ENCODE data around the gene DUSP5.

The DUSP5 gene

DNA sequence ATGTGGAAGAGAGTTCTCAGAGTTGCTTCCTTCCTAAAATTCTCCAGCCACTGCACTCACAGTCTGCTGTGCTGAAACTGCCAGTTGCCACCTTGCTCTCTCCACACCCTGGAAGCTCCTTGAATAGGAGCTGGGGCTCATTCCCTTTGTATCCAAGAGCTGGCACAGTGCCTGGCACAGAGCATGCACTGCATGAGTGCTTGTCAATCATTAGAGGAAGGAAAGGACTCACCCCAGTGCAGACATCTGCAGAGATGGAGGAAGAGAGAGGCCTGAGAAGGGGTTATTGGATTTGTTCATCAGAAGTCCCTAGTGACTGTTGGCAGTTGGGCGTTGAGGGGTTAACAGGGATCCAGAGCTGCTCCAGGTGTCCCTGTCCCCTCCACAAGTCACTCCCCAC is 41.7 kb upstream of the DUSP5 start (continued):
- TF ChIP-seq, protein P1, sequence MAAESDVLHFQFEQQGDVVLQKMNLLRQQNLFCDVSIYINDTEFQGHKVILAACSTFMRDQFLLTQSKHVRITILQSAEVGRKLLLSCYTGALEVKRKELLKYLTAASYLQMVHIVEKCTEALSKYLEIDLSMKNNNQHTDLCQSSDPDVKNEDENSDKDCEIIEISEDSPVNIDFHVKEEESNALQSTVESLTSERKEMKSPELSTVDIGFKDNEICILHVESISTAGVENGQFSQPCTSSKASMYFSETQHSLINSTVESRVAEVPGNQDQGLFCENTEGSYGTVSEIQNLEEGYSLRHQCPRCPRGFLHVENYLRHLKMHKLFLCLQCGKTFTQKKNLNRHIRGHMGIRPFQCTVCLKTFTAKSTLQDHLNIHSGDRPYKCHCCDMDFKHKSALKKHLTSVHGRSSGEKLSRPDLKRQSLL (tag by site-specific recombination; IDR thresholded peaks at IDR 0.05), result no peak
- no peak for TF ChIP-seq SALL2 (tag by site-specific recombination; IDR thresholded peaks at IDR 0.05; ENCODE audit: borderline replicate concordance)
- TF ChIP-seq YY1 (tag by site-specific recombination; IDR thresholded peaks at IDR 0.05), result no peak
- TF ChIP-seq ZNF623 (tag by site-specific recombination; IDR thresholded peaks at IDR 0.05), result no peak
- TF ChIP-seq, protein P2, sequence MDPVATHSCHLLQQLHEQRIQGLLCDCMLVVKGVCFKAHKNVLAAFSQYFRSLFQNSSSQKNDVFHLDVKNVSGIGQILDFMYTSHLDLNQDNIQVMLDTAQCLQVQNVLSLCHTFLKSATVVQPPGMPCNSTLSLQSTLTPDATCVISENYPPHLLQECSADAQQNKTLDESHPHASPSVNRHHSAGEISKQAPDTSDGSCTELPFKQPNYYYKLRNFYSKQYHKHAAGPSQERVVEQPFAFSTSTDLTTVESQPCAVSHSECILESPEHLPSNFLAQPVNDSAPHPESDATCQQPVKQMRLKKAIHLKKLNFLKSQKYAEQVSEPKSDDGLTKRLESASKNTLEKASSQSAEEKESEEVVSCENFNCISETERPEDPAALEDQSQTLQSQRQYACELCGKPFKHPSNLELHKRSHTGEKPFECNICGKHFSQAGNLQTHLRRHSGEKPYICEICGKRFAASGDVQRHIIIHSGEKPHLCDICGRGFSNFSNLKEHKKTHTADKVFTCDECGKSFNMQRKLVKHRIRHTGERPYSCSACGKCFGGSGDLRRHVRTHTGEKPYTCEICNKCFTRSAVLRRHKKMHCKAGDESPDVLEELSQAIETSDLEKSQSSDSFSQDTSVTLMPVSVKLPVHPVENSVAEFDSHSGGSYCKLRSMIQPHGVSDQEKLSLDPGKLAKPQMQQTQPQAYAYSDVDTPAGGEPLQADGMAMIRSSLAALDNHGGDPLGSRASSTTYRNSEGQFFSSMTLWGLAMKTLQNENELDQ (tag by site-specific recombination; IDR thresholded peaks at IDR 0.05; ENCODE audit: low read depth), result no peak
- TF ChIP-seq SP3 (tag by site-specific recombination; IDR thresholded peaks at IDR 0.05), result no peak
- TF ChIP-seq ZBTB17 (tag by site-specific recombination; IDR thresholded peaks at IDR 0.05), result no peak

DNA sequence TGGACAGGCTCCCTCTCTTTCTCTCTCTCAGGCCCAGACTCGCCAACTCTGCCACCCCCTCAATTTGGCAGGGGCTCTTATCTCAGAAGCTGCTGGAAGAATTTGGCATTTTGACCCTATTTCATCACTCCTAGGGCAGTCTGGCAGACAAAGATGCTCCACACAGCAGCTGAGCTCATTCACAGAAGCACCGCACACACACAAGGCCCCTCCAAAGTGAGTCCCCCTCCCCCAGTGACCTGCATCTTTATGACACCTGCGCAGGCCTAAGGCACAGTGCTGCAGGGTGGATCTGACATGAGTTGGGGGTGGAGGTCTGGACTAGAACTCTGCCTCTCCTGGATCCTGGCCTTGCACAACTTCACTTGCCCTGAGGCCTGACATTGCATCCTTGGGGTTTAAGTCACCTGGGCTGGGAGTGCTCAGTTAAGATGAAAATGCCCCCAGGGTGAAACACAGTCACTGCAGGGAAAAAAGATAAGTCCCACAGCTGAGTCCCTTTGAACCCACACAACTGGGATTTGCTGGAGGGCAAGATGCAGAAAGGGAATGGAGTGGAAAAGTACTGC is 41.1 kb upstream of the DUSP5 start:
- TF ChIP-seq ZSCAN16 (tag by site-specific recombination; IDR thresholded peaks at IDR 0.05) (no peak), ZFHX2 (tag by site-specific recombination; conservative IDR thresholded peaks at IDR 0.05) (peak; percentile 72), GLIS2 (tag by site-specific recombination; IDR thresholded peaks at IDR 0.05) (no peak), ZNF433 (tag by site-specific recombination; IDR thresholded peaks at IDR 0.05; ENCODE audit: low read depth) (no peak), KLF9 (tag by site-specific recombination; IDR thresholded peaks at IDR 0.05; ENCODE audit: low read depth) (no peak)
- TF ChIP-seq, protein P3, sequence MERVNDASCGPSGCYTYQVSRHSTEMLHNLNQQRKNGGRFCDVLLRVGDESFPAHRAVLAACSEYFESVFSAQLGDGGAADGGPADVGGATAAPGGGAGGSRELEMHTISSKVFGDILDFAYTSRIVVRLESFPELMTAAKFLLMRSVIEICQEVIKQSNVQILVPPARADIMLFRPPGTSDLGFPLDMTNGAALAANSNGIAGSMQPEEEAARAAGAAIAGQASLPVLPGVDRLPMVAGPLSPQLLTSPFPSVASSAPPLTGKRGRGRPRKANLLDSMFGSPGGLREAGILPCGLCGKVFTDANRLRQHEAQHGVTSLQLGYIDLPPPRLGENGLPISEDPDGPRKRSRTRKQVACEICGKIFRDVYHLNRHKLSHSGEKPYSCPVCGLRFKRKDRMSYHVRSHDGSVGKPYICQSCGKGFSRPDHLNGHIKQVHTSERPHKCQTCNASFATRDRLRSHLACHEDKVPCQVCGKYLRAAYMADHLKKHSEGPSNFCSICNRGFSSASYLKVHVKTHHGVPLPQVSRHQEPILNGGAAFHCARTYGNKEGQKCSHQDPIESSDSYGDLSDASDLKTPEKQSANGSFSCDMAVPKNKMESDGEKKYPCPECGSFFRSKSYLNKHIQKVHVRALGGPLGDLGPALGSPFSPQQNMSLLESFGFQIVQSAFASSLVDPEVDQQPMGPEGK (tag by site-specific recombination; IDR thresholded peaks at IDR 0.05), result 0 out of 2 replicates have a peak, but pooled peaks have one; percentile 10
- TF ChIP-seq, protein P4, sequence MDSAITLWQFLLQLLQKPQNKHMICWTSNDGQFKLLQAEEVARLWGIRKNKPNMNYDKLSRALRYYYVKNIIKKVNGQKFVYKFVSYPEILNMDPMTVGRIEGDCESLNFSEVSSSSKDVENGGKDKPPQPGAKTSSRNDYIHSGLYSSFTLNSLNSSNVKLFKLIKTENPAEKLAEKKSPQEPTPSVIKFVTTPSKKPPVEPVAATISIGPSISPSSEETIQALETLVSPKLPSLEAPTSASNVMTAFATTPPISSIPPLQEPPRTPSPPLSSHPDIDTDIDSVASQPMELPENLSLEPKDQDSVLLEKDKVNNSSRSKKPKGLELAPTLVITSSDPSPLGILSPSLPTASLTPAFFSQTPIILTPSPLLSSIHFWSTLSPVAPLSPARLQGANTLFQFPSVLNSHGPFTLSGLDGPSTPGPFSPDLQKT (IDR thresholded peaks at IDR 0.05; ENCODE audit: borderline replicate concordance, low read depth, low read length), result no peak
- TF ChIP-seq, protein P5, sequence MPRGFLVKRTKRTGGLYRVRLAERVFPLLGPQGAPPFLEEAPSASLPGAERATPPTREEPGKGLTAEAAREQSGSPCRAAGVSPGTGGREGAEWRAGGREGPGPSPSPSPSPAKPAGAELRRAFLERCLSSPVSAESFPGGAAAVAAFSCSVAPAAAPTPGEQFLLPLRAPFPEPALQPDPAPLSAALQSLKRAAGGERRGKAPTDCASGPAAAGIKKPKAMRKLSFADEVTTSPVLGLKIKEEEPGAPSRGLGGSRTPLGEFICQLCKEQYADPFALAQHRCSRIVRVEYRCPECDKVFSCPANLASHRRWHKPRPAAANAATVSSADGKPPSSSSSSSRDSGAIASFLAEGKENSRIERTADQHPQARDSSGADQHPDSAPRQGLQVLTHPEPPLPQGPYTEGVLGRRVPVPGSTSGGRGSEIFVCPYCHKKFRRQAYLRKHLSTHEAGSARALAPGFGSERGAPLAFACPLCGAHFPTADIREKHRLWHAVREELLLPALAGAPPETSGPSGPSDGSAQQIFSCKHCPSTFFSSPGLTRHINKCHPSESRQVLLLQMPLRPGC (tag by site-specific recombination; IDR thresholded peaks at IDR 0.05), result no peak
- TF ChIP-seq, protein P6, sequence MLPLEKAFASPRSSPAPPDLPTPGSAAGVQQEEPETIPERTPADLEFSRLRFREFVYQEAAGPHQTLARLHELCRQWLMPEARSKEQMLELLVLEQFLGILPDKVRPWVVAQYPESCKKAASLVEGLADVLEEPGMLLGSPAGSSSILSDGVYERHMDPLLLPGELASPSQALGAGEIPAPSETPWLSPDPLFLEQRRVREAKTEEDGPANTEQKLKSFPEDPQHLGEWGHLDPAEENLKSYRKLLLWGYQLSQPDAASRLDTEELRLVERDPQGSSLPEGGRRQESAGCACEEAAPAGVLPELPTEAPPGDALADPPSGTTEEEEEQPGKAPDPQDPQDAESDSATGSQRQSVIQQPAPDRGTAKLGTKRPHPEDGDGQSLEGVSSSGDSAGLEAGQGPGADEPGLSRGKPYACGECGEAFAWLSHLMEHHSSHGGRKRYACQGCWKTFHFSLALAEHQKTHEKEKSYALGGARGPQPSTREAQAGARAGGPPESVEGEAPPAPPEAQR (tag by site-specific recombination; IDR thresholded peaks at IDR 0.05), result no peak
- Histone ChIP-seq H3K9me3 (ENCODE audit: control insufficient read depth, insufficient read depth, low read depth, low read length) (no peaks in the 10 kb centered on the region), H3K36me3 (ENCODE audit: control insufficient read depth in 2 of 2, insufficient read depth in 1 of 2, low read length in 2 of 2) (no peaks in the 10 kb centered on the region), H3K4me1 (ENCODE audit: control insufficient read depth, insufficient read depth, low read length) (0 out of 2 replicates have a peak, but pooled peaks cover 3% of the 10 kb centered on the region), H3K4me3 (ENCODE audit: low read depth, low read length) (no peak overlapping the region), H3K27ac (ENCODE audit: extremely low read depth, low read depth, low read length) (no peak overlapping the region)
- ChIA-PET POLR2A (interaction anchor here (1.0 kb wide), 1 partner anchor 34 kb away, joined by 4 read pairs; no protein-coding TSS in a partner anchor), CTCF (no interaction called here)
